HEK293T (cell line): Measurements from ENCODE around the gene PRKCE.

Source experiments
- CTCF ChIA-PET: fragments of 350-600 bp; formaldehyde crosslinking; extraction: SDS; loops from one replicate; lab custom pipeline; 2021; ENCODE audit warnings: antibody characterized with exemption, inconsistent platforms; lab: Yijun Ruan, JAX
- POLR2A ChIA-PET: fragments of 350-600 bp; formaldehyde crosslinking; extraction: SDS; loops from one replicate; lab custom pipeline; 2020; ENCODE audit warnings: antibody characterized with exemption, inconsistent platforms; lab: Yijun Ruan, JAX
- DNase-seq: peaks from one replicate; pipeline ENCODE4 v3.0.0; 2012; ENCODE audit warnings: mixed read lengths; ENCODE audit errors: extremely low spot score
- ARNT ChIP-seq: fragments of 450-650 bp; IDR thresholded peaks from 2 replicates; pipeline ENCODE4 v1.6.1; 2017; ENCODE audit warnings: mild to moderate bottlenecking
- BHLHE40 ChIP-seq: fragments of 450-650 bp; IDR thresholded peaks from 2 replicates; pipeline ENCODE4 v1.6.1; 2016; ENCODE audit warnings: mild to moderate bottlenecking, moderate library complexity, borderline replicate concordance
- CTBP1 ChIP-seq: fragments of 450-650 bp; IDR thresholded peaks from 2 replicates; pipeline ENCODE4 v1.6.1; 2016; ENCODE audit warnings: borderline replicate concordance
- ELF4 ChIP-seq: fragments of 450-650 bp; IDR thresholded peaks from 2 replicates; pipeline ENCODE4 v1.6.1; 2017; ENCODE audit warnings: antibody characterized with exemption
- FOXA1 ChIP-seq: fragments of 450-650 bp; IDR thresholded peaks from 2 replicates; pipeline ENCODE4 v1.6.1; 2016; ENCODE audit warnings: mild to moderate bottlenecking
- FOXK2 ChIP-seq: fragments of 450-650 bp; IDR thresholded peaks from 2 replicates; pipeline ENCODE4 v1.6.1; 2016; ENCODE audit warnings: mild to moderate bottlenecking
- FOXM1 ChIP-seq: fragments of 450-650 bp; IDR thresholded peaks from 2 replicates; pipeline ENCODE4 v1.6.1; 2017; ENCODE audit warnings: mild to moderate bottlenecking, borderline replicate concordance
- HDGF ChIP-seq: fragments of 450-650 bp; IDR thresholded peaks from 2 replicates; pipeline ENCODE4 v1.6.1; 2017; ENCODE audit warnings: antibody characterized with exemption, borderline replicate concordance
- L3MBTL2 ChIP-seq: fragments of 450-650 bp; conservative IDR thresholded peaks from 2 replicates; pipeline ENCODE4 v1.6.1; 2016; ENCODE audit warnings: mild to moderate bottlenecking
- LEF1 ChIP-seq: fragments of 450-650 bp; IDR thresholded peaks from 2 replicates; pipeline ENCODE4 v1.6.1; 2017; ENCODE audit warnings: mild to moderate bottlenecking, borderline replicate concordance
- NFRKB ChIP-seq: fragments of 450-650 bp; IDR thresholded peaks from 2 replicates; pipeline ENCODE4 v1.6.1; 2016; ENCODE audit warnings: mild to moderate bottlenecking, moderate library complexity
- SP1 ChIP-seq: fragments of 450-650 bp; IDR thresholded peaks from 2 replicates; pipeline ENCODE4 v1.6.1; 2017
- SUZ12 ChIP-seq: fragments of 450-650 bp; IDR thresholded peaks from 2 replicates; pipeline ENCODE4 v1.6.1; 2016; ENCODE audit warnings: mild to moderate bottlenecking
- TARDBP ChIP-seq: fragments of 450-650 bp; IDR thresholded peaks from 2 replicates; pipeline ENCODE4 v1.6.1; 2016
- ZNF384 ChIP-seq: fragments of 450-650 bp; IDR thresholded peaks from 2 replicates; pipeline ENCODE4 v1.6.1; 2016
- TF ChIP-seq, protein P1 (sequence below): fragments of 450-650 bp; IDR thresholded peaks from 2 replicates; pipeline ENCODE4 v1.6.1; 2016

The PRKCE gene

DNA sequence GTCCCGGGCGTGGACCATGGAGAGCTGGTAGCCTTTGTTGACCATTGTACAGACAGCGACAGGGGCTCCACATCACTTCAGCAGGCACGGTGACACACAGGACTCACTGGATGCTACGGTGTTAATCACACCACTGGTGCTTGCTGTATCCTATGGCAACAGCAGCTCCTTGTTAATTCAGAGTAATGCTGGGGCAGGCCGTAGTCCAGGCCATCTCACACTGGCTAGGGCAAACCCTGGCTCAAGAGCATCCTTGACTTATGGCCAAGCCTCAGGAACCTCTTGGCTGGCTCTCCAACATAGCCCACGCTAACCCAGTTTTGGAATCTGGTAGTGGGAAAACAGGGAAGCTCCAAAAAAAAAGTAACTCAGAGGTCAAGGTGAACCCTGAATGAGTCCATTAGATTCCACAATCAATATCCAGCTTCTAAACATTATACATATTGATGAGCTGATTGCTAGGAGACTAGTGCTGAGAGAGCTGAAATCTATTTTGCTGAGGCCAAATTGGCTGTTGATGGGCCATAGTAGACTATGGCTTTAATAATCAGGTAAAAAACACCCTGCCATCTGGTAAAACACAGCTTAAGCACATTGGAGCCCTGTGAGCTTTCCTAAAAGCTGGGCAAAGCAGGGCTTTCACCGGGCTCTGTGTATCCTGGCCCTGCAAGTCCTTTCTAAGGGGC, 253.6 kb downstream of the PRKCE start:
- ChIA-PET POLR2A (no interaction called here), CTCF (interaction anchor here (0.8 to 0.9 kb wide), 2 partner anchors 23 to 88 kb away, joined by 4 read pairs; no protein-coding TSS in a partner anchor)
- DNase-seq: no peak
- TF ChIP-seq ELF4 (no peak), HDGF (no peak), TARDBP (no peak)

DNA sequence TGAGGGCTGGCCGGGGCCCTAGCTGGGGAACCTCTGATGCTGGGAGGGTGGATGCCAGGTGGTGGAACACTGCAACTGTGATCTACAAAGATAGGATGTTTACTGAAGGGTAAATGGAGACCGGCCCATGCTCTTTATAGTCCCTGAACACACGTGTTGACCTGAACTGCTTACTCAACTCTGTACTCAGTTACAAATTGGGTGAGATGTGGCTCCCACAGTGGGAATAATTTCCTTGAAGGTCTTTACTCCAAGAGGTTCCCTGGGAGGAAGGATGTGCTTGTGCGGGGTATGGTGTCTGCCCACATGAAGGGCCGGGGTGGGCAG, 254.1 kb downstream of the PRKCE start:
- CTCF ChIA-PET: interaction anchor here (0.9 kb wide), 1 partner anchor 23 kb away, joined by 4 read pairs; no protein-coding TSS in a partner anchor
- no peak for DNase-seq
- TF ChIP-seq ELF4 (no peak), FOXA1 (no peak), LEF1 (no peak), CTBP1 (no peak), HDGF (no peak), NFRKB (no peak), ARNT (no peak), TARDBP (no peak), FOXK2 (no peak), SP1 (no peak), L3MBTL2 (no peak), SUZ12 (no peak)
- POLR2A ChIA-PET: no interaction called here

DNA sequence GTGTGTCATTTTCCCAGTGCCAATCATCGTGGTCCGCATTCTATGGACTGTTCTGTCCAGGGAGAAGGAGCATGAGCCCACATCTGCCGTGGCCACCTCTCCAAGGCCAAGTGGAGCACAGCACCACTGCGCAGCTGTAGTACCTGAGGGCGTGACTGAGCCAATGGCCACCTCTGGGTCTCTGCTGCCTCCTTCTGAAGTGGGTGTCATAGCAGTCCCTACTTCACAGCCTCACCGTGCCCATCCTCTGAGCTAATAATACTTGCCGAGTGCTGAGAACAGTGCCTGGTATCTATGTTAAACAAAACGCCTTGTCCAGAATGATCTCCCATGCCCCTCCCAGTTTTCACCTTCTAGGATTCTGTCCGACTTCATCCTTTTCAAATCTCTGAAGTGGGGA, 256.1 kb downstream of the PRKCE start:
- POLR2A ChIA-PET: no interaction called here
- DNase-seq: no peak
- CTCF ChIA-PET: no interaction called here
- TF ChIP-seq HDGF (no peak), FOXK2 (no peak), ZNF384 (no peak), SP1 (no peak)

DNA sequence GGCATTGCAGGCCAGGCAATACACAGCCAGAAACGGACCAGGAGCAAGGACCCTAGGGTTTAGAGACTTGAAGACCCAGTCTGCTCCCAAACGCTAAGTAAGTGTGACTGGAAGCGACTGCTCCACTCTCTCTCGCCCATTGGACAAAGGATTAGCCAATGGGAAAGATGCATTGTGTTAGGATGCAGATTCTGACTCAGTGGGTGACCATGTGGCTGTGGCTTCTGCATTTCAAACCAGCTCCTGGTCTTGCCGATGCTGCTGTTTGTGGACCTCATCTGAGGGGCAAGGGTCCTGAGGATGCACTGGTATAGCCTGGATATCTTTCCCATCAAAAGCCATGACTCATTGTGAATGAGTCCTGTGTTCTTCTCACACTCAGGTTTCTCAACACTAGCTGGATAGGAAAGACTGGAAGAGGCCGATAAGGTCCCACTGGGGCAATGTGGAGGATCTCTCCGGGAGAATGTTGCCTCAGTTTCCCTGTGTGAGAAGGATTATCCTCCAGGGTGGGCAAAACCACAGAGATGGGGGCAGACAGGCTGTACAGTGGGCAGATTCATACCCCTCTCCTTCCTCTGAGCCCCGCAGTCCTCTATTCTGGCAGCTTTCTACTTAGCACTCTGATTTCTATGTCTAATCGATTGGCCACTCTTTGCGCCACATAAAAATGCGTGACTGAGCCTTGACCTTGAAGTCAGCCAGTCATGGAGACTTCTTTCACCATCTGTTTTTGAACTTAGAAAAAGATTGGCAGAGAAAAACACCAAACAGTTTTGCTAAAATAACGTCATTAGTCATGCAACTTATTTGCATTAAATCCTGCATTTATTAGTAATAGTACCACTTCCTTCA, 257.1 kb downstream of the PRKCE start:
- DNase-seq: no peak
- TF ChIP-seq FOXK2 (no peak), TARDBP (no peak), ELF4 (no peak), LEF1 (no peak), SP1 (no peak)
- CTCF ChIA-PET: no interaction called here
- POLR2A ChIA-PET: no interaction called here

DNA sequence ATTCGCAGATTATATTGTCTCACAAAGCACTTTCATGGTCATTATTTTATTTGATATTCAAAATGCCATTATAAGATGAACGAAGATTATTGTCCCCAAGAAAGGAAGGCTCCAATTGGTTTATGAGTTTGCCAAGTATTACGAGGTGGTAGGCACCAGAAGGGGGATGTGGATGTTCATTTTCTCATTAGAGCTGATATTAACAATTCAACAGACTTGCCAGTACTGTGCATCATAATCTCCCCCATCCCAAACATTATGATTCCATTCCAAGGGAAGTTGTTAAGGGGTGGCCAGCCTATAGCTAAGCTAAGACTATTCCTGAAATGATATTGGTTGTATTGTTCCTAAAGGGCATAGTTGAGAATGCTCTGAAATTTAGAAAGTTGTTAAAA, 257.7 kb downstream of the PRKCE start:
- CTCF ChIA-PET: no interaction called here
- TF ChIP-seq, protein P1, sequence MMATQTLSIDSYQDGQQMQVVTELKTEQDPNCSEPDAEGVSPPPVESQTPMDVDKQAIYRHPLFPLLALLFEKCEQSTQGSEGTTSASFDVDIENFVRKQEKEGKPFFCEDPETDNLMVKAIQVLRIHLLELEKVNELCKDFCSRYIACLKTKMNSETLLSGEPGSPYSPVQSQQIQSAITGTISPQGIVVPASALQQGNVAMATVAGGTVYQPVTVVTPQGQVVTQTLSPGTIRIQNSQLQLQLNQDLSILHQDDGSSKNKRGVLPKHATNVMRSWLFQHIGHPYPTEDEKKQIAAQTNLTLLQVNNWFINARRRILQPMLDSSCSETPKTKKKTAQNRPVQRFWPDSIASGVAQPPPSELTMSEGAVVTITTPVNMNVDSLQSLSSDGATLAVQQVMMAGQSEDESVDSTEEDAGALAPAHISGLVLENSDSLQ: no peak
- TF ChIP-seq FOXM1 (no peak), ARNT (no peak), HDGF (no peak), BHLHE40 (no peak), L3MBTL2 (no peak), LEF1 (no peak), FOXK2 (no peak), SP1 (no peak), FOXA1 (no peak), ELF4 (no peak), CTBP1 (no peak), TARDBP (no peak), SUZ12 (no peak), ZNF384 (no peak), NFRKB (no peak)
- DNase-seq: no peak
- POLR2A ChIA-PET: no interaction called here

DNA sequence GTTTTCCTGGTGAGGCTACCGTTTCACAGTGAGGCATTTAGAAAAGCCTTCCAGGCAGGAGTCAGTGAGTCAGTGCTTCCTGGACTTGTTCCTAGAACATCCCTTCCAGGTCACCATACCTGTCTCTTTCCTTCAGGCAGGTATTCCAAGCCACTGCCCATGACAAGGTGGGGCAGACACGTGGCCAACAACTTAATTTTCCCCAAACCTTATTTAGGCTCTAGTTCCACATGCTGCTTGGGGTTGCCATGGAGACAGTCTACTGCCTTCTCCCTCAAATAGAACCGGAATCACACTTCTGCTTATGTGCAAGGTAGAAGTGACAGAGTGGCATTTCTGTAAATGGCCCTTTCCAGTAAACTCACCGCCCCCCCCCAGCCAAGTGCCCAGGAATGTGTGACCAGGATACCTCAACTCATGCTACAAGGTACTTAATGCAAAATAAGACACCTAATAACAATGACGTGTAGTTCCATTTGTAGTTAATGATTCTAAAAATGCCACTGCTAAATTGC, 258.3 kb downstream of the PRKCE start:
- ChIA-PET POLR2A (no interaction called here), CTCF (no interaction called here)
- DNase-seq: no peak
- TF ChIP-seq CTBP1: no peak
- TF ChIP-seq TARDBP: no peak
- no peak for TF ChIP-seq HDGF
- TF ChIP-seq LEF1: no peak
- no peak for TF ChIP-seq SP1
- TF ChIP-seq ARNT: no peak
- no peak for TF ChIP-seq BHLHE40
- TF ChIP-seq NFRKB: no peak
- TF ChIP-seq ZNF384: no peak
- no peak for TF ChIP-seq FOXK2
- TF ChIP-seq, protein P1: no peak
- TF ChIP-seq FOXA1: no peak
- TF ChIP-seq L3MBTL2: no peak
- no peak for TF ChIP-seq FOXM1
- no peak for TF ChIP-seq ELF4

DNA sequence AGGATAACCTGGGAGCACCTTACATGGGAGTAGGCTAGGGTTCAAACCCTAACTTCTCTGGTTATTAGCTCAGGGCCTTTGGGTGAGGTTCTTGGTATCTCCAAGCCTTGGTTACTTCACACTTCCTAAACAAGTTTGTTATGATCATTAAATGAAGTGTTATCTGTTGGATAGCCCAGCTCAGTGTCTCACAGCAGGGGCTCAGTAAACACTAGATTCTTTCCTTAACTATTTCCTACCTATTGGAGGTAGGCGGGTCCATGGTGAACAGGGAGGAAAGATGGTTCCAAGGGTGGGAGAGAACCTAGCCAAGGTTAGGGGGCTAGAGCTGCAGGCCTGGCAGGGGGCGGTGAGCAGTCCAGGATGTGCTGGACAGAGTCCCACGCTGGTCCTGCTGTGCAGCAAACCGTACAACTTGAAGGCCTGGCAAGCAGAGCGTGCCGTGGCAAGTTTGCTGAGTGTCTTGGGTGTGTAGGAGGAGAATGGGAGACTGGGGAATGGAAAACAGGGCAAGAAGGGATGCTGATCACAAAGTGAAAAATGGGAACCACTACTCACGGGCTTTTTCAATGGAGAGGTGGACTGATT, 259.1 kb downstream of the PRKCE start:
- TF ChIP-seq NFRKB (no peak), CTBP1 (no peak), ELF4 (no peak), FOXA1 (no peak), ARNT (no peak), HDGF (no peak), TARDBP (no peak)
- ChIA-PET CTCF (no interaction called here), POLR2A (no interaction called here)
- DNase-seq: no peak
